Stimulated activated CD4-positive, alpha-beta T cell treated with anti-CD3 and anti-CD28 coated beads, Interleukin-4, amount 100 ng/mL, for 48 hours (primary cell): ENCODE results near the gene MAN1C1.
"Not testable (repeated sequence)": the region's sequence is repeated elsewhere in the genome, so short reads cannot be mapped to it uniquely, and the experiment has no call there.

Experiments used
- DNase-seq, 2 donors: peaks; one replicate each; pipeline ENCODE4 v3.0.0-alpha.2; 2020; ENCODE audit warnings: low read depth in 2 of 2

The MAN1C1 gene

DNA sequence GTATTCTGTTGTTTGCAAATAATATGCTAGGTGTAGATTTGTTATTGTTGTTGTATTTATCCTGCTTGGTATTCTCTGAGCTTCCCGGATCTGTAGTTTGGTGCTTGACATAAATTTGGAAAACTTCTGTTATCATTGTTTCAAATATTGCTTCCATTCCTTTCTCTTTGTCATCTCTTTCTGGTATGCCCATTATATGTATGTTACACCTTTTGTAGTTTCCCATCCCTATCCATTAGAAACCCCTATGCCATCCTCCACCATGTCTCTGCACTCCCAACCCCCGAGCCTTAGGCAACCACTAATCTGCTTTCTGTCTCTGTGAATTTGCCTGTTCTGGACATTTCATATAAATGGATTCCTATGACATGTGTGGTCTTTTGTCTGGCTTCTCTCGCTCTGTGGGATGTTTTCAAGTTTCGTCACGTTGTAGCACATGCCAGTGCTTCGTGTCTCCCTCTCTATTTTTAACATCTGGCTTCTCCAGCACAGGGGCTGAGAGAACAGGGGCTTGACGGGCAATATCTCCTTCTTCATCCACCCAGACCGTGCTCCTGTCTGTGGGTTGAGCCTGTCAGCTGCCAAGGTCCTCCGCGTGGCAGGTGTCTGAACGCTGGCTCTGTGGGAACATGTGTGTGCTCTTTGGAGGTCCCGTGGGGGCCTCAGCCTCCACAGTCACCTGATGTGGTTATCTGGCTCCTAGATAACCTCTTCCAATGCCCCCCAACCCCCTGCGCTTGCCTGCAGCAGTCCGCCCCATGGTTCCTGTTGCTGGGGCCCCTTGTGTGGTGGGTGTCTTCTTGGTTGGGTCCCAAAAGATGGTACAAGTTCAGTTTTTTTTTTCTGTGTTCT, 32.8 kb upstream of the MAN1C1 start:
- DNase-seq: no peak

DNA sequence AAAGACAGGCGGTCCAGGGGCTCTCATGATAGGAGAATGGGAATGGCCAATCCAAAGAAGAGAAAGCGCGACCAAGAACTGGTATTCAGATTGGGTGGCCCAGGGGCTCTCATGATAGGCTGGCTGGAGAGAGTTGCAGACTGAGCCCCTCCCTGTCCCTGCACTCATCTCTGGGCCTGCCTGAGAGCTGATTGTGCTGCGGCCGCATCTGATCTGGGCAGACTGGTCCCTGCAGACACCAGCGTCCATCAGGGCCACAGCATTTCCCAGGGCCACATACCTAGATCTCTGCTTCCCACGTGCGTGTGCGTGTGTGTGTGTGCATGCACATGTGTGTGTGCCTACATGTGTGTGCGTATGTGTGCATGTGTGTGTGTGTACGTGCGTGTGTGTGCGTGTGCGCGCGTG, 30.4 kb upstream of the MAN1C1 start:
- no peak for DNase-seq

DNA sequence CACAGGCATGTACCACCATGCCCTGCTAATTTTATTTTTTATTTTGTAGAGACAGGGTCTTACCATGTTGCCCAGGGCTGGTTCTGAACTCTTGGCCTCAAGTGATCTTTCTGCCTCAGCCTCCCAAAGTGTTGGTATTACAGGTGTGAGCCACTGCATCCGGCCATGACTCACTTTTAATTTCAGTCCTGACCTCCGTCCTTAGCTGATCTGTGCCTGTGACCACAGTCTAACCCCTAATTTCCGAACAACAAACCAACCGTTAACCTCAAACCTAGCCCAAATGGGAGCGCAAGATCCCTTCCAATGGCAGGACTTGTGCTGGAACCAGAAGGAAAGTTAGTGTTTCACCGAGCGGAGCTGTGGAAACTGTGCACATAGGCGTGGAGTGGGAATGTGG, 29.3 kb upstream of the MAN1C1 start:
- DNase-seq: no peak

DNA sequence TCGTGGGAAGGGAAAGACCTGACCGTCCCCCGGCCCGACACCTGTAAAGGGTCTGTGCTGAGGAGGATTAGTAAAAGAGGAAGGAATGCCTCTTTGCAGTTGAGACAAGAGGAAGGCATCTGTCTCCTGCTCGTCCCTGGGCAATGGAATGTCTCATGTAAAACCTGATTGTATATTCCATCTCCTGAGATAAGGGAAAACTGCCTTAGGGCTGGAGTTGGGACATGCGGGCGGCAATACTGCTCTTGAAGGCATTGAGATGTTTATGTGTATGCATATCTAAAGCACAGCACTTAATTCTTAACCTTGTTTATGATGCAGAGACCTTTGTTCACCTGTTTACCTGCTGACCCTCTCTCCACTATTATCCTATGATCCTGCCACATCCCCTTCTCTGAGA, 28.4 kb upstream of the MAN1C1 start:
- DNase-seq: not testable (repeated sequence)

DNA sequence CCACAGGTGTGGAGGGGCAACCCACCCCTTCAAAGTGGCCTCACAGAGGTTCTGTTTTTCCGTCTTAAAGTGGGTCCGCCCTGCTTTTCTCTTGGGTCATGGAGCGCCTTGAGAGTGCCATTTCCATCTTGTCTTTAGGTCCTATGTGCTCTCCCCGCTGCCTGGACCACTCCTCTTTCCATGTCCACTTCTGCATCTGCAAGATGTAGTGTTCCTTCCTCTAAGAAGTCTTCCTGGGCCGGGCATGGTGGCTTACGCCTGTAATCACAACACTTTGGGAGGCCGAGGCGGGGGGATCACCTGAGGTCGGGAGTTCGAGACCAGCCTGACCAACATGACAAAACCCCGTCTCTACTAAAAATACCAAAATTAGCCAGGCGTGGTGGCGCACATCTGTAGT, 27.8 kb upstream of the MAN1C1 start:
- DNase-seq: not testable (repeated sequence)

DNA sequence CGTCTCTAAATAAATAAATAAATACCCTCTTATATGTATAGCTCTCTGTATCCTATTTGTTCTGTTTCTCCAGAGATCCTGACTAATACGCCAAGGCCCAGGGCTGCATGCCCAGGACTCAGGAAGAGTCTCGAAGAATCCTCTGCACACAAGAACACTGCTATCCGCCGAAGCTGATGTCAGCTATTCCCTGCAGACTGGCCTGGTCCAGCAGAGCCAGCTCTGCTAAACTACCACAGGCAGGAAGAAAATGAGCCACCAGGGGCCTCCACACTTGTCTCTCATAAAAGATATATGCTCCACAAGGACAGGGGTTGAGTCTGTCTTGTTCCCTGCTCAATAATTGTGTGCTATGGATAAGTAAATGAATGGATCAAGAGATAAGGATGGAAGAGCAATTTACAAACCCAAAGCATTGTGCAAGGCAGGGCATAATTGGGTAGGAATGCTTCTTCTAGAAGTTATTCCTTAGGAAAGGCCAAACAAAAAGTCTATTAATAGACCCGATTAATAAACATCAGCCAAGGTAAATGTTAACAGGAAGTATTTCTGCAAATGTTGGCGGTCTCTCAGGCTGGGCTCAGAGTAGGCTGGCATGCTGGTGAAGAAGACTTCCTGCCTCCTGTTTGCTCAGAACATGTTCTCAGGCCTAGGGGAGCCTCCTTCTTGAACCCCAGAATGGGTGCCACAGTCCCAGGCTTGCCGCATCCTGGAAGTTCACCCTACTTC, 26.3 kb upstream of the MAN1C1 start:
- no peak for DNase-seq

DNA sequence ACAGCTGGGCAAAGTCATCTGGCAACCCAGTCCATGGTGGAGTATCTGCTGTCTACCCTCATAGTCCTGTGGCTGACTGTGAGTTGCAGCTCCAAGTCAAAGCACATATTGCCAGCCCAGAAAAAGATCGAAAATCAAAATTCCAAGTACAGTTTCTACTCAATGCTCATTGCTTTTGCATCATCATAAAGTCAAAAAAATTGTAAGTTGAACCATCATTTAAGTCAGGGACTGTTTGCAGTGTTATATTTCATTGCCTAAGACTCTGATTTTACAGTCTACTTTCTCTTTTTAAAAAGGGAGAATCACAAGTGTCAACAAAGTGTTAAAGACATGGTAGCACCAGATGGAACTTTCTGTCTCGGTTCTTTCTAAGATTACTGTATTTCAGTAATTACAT, 22.7 kb upstream of the MAN1C1 start:
- DNase-seq: no peak

DNA sequence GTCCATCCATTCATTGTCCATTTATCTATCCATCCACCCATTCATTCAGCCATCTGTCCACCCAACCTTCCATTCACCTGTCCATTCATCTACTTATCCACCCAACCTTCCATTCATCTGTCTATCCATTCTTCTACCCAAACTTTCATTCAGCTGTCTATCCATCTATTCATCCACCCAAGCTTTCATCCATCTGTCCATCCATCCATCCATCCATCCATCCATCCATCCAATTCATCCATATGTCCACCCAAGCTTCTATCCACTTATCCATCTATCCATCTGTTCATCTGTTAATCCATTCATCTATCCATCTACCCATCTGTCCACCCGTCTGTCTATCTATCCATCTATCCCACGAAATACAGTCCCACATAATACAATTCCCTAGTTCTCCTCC, 21.6 kb upstream of the MAN1C1 start:
- no peak for DNase-seq

DNA sequence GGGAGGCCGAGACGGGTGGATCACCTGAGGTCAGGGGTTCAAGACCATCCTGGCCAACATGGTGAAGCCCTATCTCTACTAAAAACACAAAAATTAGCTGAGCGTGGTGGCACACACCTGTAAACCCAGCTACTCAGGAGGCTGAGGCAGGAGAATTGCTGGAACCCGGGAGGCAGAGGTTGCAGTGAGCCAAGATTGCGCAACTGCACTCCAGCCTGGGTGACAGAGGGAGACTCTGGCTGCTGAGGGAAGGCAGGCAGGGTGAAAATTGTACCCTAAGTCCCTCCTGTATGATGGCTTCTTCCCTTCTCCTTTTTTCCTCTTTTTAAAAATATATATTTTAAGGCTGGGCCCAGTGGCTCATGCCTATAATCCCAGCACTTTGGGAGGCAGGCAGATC, 19.9 kb upstream of the MAN1C1 start:
- not testable (repeated sequence) for DNase-seq

DNA sequence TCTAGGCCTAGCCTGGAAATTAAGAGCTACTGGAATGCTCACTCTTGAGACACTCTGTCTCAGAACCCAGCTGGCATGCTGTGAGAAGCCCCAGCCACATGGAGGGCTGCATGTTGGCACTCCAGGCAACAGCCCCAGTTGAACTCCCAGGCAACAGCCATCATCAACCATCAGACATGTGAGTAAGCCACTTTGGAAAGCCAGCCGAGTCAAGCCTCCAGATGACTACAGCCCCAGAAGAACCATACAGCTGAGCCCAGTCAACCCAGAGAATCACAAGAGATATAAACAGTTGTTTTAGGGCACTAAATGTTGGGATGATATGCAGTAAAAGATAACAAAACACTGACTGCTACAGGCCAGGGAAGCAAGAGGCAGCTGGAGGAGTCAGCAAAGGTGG, 17.7 kb upstream of the MAN1C1 start:
- no peak for DNase-seq

DNA sequence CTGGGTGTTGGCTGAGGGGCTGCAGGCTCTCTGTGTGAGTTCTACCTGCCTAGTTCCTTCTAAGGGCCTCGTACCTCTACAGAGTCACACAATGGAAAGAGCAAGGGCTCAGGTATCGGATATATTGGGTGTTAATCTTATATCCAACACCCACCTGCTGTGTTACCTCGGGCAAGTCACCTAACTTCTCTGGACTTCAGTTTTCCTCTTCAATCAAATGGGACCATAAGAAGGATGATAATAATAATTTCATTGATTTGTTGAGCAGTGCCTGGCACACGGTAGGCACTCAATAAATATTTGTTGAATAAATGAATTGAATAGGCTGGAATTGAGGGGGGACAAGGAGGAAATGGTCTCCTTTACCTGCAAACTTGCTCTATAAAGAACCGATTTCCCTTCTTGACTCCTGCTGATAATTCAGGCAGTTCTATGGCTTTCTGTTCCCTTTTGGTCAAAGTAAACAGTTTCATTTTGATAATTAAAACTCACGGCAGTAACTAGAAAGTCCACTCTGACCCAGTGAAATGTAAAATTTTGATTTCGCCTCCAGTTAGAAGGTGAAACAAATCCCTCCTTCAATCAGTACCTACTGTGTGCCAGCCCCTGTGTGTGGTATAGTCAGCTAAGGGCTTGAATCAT, 16.5 kb upstream of the MAN1C1 start:
- DNase-seq: no peak

DNA sequence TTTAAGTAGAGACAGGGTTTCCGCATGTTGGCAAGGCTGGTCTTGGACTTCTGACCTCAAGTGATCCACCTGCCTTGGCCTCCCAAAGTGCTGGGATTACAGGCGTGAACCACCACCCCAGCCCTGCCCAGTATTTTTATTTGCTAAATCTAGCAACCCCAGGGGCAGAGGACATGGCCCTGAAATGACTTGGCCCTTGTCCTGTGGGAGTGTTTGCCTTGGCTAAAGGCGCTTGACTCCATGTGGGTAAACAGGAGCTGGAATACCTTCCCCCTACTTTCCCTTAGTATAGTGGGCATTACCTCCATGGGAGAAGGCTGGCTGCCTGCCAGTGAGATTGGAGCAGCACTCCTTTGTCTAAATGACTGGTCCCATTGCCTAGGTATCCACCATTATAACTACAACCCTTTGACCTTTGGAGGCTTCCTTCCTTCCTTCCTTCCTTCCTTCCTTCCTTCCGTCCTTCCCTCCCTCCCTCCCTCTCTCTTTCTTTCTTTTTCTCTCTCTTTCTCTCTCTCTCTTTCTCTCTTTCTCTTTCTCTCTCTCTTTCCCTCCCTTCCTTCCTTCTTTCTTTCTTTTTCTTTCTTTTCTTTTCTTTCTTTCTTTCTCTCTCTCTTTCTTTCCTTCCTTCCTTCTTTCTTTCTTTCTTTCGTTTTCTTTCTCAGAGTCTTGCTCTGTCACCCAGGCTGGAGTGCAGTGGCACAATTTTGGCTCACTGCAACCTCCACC, 15.5 kb upstream of the MAN1C1 start:
- DNase-seq: not testable (repeated sequence)

DNA sequence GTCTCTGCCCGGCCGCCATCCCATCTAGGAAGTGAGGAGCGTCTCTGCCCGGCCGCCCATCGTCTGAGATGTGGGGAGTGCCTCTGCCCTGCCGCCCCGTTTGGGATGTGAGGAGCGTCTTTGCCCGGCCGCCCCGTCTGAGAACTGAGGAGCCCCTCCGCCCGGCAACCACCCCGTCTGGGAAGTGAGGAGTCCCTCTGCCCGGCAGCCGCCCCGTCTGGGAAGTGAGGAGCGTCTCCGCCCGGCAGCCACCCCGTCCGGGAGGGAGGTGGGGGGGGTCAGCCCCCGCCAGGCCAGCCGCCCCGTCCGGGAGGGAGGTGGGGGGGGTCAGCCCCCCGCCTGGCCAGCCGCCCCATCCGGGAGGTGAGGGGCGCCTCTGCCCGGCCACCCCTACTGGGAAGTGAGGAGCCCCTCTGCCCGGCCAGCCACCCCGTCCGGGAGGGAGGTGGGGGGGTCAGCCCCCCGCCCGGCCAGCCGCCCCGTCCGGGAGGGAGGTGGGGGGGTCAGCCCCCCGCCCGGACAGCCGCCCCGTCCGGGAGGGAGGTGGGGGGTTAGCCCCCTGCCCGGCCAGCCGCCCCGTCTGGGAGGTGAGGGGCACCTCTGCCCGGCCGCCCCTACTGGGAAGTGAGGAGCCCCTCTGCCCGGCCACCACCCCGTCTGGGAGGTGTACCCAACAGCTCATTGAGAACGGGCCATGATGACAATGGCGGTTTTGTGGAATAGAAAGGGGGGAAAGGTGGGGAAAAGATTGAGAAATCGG, 12.6 kb upstream of the MAN1C1 start:
- DNase-seq: not testable (repeated sequence)

DNA sequence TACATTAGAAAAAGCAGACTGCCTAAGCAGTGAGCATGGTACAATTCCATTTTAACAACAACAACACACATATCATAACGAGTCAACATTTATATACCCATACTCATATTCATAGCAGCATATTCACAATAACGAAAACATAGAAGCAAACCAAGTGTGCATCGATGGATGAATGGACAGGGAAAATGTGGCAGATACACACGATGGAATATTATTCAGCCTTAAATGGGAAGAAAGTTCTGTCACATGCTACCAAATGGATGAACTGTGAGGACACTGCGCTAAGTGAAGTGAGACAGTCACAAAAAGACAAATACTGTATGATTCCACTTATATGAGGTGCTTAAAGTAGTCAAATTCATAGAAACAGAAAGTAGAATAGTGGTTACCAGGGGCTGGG, 9.5 kb upstream of the MAN1C1 start:
- DNase-seq: no peak

DNA sequence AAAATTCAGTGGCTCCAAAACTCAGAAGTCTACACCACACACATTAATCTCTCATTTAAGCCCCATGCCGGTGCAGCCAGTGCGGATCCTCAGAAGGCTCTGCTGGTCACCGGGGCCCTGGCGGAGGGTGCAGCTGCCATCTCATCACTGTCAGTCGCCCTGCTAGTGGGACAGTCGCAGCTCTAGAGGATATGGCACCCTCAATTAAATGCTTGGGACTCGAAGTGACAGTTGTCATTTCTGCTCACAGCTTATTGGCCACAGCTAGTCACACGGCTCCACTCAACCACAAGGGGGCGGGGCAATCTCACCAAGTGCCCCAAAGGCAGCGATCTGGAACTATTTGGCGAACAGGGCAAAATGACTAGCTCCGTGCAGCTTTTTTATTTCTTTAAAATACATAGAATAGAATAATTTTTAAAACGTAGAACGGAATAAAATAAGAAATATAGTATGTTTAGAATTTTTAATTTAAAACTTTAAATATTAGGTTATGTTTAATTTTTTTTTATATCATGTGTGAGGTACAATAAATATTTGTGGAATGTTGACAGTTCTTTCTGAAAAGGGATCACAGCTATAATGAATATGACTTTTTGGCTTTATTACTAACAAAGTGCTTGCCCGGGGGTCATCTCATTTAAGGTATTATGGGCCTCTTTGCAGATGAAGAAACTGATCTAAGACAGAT, 8.0 kb upstream of the MAN1C1 start:
- DNase-seq: peak; percentile 86 to 89

DNA sequence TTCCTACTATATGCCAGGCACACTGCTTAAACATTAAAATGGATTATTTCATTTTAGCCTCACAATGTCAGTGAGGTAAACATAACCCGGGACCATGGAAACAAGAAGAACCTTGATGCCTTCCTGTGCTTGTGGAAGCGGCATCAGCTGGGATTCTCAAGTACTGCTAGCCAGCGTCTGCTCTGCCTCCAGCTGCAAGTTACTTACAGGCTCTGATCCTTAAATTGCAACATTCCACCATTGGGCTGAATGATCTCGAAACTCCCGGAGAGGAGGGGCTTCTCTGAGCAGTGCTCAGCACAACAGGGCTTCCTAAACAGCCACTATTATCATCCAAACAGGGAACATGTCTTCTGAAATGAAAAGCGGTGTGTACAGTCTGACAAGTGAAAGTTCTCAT, 6.7 kb upstream of the MAN1C1 start:
- DNase-seq: no peak

DNA sequence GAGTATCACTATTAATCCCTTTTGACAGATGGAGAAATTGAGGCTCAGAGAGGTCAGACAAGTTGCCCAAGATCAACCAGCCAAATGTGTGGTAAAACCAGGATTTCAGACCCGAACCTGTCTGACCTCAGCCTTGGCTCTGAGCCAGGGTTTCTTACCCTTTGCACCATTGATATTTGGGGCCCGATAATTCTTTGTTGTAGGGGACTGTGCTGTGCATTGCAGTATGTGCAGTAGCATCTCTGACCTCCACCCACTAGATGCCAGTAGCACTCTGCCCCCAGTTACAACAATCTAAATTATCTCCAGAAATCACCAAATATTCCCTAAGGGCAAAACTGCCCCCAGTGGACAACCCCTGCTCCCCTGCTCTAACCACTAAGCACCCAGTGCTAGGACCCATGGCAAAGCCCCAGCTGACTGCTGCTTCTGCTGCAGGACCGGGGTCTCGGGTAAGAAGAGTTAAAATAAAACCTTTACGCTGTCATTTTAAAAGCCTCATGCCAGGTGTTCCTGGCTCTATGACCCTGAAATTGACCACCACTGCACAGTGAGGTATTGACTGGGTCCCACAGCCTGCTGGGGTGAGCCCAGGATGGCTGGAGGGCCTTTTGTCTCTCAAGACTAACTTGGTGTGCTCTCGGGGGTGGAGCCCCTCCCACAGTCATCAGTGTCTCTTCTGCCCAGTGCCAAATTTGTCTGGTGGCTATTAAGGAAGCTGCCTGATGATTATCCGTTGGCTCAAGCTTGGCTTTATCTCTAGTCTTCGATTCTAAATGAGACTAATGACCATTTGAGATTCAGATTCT, 5.6 kb upstream of the MAN1C1 start:
- DNase-seq: no peak

DNA sequence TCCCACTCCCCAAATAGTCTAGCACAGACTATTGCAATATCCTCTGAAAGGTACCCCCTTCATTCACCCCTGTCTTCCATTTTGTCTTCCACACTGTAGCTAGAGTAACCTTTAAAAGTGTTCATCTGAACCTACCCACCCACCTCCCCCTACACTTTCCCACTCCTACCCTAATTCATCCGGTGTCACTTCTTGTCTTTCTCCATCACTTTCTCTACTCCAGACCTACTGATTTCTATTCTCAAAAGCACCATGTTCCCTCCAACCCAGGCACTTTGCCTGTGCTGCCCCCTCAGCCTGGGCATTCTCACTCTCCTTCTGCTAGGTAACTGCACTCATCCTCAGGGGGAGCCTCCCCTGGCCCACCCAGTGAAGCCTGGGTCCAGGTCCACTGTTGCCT, 4.7 kb upstream of the MAN1C1 start:
- DNase-seq: no peak

DNA sequence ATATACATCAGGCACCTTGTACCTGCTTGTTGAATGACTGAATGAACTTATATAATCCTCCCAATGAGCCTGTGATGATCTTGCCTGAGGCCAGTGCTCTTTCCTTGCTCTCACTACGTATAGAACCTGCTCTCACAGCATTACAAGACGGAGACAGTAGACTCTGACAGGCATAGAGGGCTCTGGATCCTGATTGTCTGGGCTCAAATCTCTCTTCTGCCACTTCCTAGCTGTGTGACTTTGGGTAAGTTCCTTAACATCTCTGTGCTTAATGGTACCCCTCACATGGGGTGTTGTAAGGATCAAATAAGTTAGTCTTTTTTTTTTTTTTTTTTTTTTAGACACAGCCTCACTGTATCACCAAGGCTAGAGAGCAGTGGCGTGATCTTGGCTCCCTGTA, 4.2 kb upstream of the MAN1C1 start:
- DNase-seq: no peak

DNA sequence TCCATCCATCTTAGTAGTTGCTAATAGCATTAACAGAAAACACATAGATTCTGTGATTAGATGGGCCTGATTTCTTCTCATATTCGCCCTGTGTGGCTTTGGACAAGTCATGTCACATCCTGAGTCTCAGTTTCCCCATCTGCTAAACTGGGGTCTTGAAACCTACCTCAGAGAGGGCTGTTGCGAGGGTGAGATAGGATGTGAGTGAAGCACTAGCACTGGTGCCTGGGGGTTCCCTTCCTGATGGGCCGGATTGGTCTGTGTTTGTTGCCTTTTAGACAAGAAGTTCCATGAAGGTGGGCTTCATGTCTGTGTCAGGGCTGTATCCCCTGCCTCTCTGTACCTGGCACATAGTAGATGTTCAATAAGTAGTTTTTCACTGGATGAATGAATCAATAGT, 3.5 kb upstream of the MAN1C1 start:
- DNase-seq: no peak
